ENCODE measurements around the gene DPEP2. TPM values are rescaled to one million over a fixed set of nuclear protein-coding genes. Genes with fewer than 3 reads are reported as not detected.

DPEP2 gene
- total RNA-seq, 1 donor: not detected

- Histone ChIP-seq H3K4me2 (ENCODE audit: insufficient read depth, low read length) (no peak overlapping the region), H3K27me3 (ENCODE audit: insufficient read depth, low read length) (no peaks in the 10 kb centered on the region), H4K20me1 (ENCODE audit: insufficient read depth, low read length) (no peaks in the 10 kb centered on the region), H3K27ac (ENCODE audit: low read depth, low read length) (no peak overlapping the region), H3K36me3 (ENCODE audit: insufficient read depth, low read length) (no peaks in the 10 kb centered on the region), H3K4me1 (ENCODE audit: insufficient read depth, low read length) (no peaks in the 10 kb centered on the region), H3K4me3 (ENCODE audit: insufficient read depth, low read length) (no peak overlapping the region), H2AFZ (ENCODE audit: low read length) (peak overlapping the region; percentile 92), H3K9me3 (ENCODE audit: low read depth, low read length) (no peaks in the 10 kb centered on the region), H3K79me2 (ENCODE audit: insufficient read depth, low read length) (no peaks in the 10 kb centered on the region)
- no peak for TF ChIP-seq CTCF (IDR thresholded peaks at IDR 0.05; ENCODE audit: extremely low read depth, low read depth, low read length)
- DNase-seq (ENCODE audit: insufficient read length, low spot score, missing footprints): peak; percentile 69
Measured at GRCh38 chr16:67987460-67988160, 11.7 kb downstream of the DPEP2 start.

DNA sequence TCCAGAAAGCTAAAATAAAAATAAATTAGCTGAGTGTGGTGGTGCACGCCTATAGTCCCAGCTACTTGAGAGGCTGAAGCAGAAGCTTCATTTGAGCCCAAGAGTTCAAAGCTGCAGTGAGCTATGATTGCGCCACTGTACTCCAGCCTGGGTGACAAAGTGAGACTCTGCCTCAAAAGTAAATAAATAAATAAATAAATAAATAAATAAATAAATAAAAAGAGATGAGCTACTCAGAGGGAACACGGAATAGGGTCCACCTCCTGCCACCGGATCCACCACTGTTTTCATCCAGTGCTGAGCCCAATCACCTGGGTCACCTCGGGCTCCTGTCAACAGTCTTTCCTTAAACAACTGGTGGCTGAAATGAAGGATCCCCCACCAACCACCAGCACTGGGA, 12.3 kb downstream of the DPEP2 start:
- H3K4me3 ChIP-seq (ENCODE audit: insufficient read depth, low read length): no peak overlapping the region
- no peaks in the 10 kb centered on the region for H3K27me3 ChIP-seq (ENCODE audit: insufficient read depth, low read length)
- peak overlapping the region; percentile 92 for H2AFZ ChIP-seq (ENCODE audit: low read length)
- no peaks in the 10 kb centered on the region for H3K36me3 ChIP-seq (ENCODE audit: insufficient read depth, low read length)
- no peaks in the 10 kb centered on the region for H3K4me1 ChIP-seq (ENCODE audit: insufficient read depth, low read length)
- no peak overlapping the region for H3K4me2 ChIP-seq (ENCODE audit: insufficient read depth, low read length)
- no peaks in the 10 kb centered on the region for H3K9me3 ChIP-seq (ENCODE audit: low read depth, low read length)
- no peak for TF ChIP-seq CTCF (IDR thresholded peaks at IDR 0.05; ENCODE audit: extremely low read depth, low read depth, low read length)
- no peak overlapping the region for H3K27ac ChIP-seq (ENCODE audit: low read depth, low read length)
- no peaks in the 10 kb centered on the region for H4K20me1 ChIP-seq (ENCODE audit: insufficient read depth, low read length)
- no peaks in the 10 kb centered on the region for H3K79me2 ChIP-seq (ENCODE audit: insufficient read depth, low read length)
- DNase-seq (ENCODE audit: insufficient read length, low spot score, missing footprints): peak; percentile 65

- Histone ChIP-seq H2AFZ (ENCODE audit: low read length) (no peak overlapping the region), H3K9me3 (ENCODE audit: low read depth, low read length) (no peaks in the 10 kb centered on the region), H3K4me2 (ENCODE audit: insufficient read depth, low read length) (no peak overlapping the region), H4K20me1 (ENCODE audit: insufficient read depth, low read length) (no peaks in the 10 kb centered on the region), H3K4me1 (ENCODE audit: insufficient read depth, low read length) (no peaks in the 10 kb centered on the region), H3K27ac (ENCODE audit: low read depth, low read length) (no peak overlapping the region), H3K79me2 (ENCODE audit: insufficient read depth, low read length) (no peaks in the 10 kb centered on the region), H3K27me3 (ENCODE audit: insufficient read depth, low read length) (no peaks in the 10 kb centered on the region), H3K36me3 (ENCODE audit: insufficient read depth, low read length) (no peaks in the 10 kb centered on the region), H3K4me3 (ENCODE audit: insufficient read depth, low read length) (no peak overlapping the region)
- DNase-seq (ENCODE audit: insufficient read length, low spot score, missing footprints): no peak
- TF ChIP-seq CTCF (IDR thresholded peaks at IDR 0.05; ENCODE audit: extremely low read depth, low read depth, low read length): no peak
Measured at GRCh38 chr16:67982011-67982696, 17.1 kb downstream of the DPEP2 start.

GRCh38 chr16:67979955-67980678, 19.2 kb downstream of the DPEP2 start, which contains the start of gene DPEP3:
Gene DPEP3, minus strand, starts transcription at chr16:67980499. Its CDS starts 119 bp downstream, at chr16:67980380.
- Histone ChIP-seq H3K4me1 (ENCODE audit: insufficient read depth, low read length) (no peaks in the 10 kb centered on the region), H2AFZ (ENCODE audit: low read length) (no peak within 1 kb of the TSS), H3K4me3 (ENCODE audit: insufficient read depth, low read length) (no peak within 1 kb of the TSS), H4K20me1 (ENCODE audit: insufficient read depth, low read length) (no peaks in the 10 kb centered on the region), H3K27ac (ENCODE audit: low read depth, low read length) (no peak within 1 kb of the TSS), H3K27me3 (ENCODE audit: insufficient read depth, low read length) (no peaks in the 10 kb centered on the region), H3K79me2 (ENCODE audit: insufficient read depth, low read length) (no peaks in the 10 kb centered on the region), H3K4me2 (ENCODE audit: insufficient read depth, low read length) (no peak within 1 kb of the TSS), H3K36me3 (ENCODE audit: insufficient read depth, low read length) (no peaks in the 10 kb centered on the region), H3K9me3 (ENCODE audit: low read depth, low read length) (no peaks in the 10 kb centered on the region)
- peak; percentile 55 for DNase-seq (ENCODE audit: insufficient read length, low spot score, missing footprints)
- no peak for TF ChIP-seq CTCF (IDR thresholded peaks at IDR 0.05; ENCODE audit: extremely low read depth, low read depth, low read length)
